ENCODE measurements around the gene RIF1. TPM values are rescaled to one million over a fixed set of nuclear protein-coding genes. Genes with fewer than 3 reads are reported as not detected.

The RIF1 gene
- total RNA-seq, 3 donors from 2014 or later (not counting 1 experiment from before 2014, with no cell fraction given), result 37.0 to 52.0 (median 39.3) TPM

DNA sequence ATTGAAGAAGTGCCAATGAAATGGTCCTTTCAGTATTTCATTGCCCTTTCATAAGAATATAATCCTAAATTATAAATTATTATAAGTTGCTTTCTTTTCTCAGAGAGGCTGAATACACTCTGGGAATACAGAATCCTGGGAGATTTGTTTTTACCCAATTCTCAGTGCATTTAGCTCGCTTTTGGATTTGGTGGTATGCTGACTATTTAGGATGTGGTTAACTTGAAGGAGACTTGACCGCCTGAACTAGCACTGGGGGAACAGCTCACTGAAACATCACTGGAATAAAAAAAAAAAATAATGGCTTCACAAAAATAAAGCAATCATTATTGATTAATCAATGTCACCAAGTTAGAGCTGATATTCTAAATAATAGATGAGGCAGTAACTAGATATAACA lies 42.1 kb upstream of the RIF1 start:
- H3K27me3 ChIP-seq (ENCODE audit: control insufficient read depth, insufficient read depth, low read length), result no peaks in the 10 kb centered on the region
- H3K4me1 ChIP-seq (ENCODE audit: control insufficient read depth, insufficient read depth, low read length), result no peaks in the 10 kb centered on the region
- no peak overlapping the region for H3K27ac Mint-ChIP-seq
- H3K4me3 Mint-ChIP-seq, result no peak overlapping the region
- intact Hi-C loops (cut with micrococcal nuclease), result no loop called here
- DNase-seq (no peak), ATAC-seq (no peak)
- no peak overlapping the region for H3K27ac ChIP-seq (ENCODE audit: low read length)
- peaks cover 0 to 9% of the 10 kb centered on the region in 2 donors for H3K27me3 Mint-ChIP-seq (ENCODE audit: low read depth in 2 of 2)
- no peaks in the 10 kb centered on the region for H3K9me3 ChIP-seq (ENCODE audit: control insufficient read depth, insufficient read depth, low read length)
- no peak overlapping the region for H3K4me3 ChIP-seq (ENCODE audit: low read length)
- 93% methylated on average over 2 of the region's 2 CpGs for WGBS (ENCODE audit: insufficient coverage)
- no peaks in the 10 kb centered on the region for H3K36me3 ChIP-seq (ENCODE audit: control insufficient read depth, insufficient read depth, low read length)
- no peaks in the 10 kb centered on the region for H3K4me1 Mint-ChIP-seq
- H3K36me3 Mint-ChIP-seq, result no peaks in the 10 kb centered on the region
- no peaks in the 10 kb centered on the region for H3K9me3 Mint-ChIP-seq
- TF ChIP-seq, protein P1, sequence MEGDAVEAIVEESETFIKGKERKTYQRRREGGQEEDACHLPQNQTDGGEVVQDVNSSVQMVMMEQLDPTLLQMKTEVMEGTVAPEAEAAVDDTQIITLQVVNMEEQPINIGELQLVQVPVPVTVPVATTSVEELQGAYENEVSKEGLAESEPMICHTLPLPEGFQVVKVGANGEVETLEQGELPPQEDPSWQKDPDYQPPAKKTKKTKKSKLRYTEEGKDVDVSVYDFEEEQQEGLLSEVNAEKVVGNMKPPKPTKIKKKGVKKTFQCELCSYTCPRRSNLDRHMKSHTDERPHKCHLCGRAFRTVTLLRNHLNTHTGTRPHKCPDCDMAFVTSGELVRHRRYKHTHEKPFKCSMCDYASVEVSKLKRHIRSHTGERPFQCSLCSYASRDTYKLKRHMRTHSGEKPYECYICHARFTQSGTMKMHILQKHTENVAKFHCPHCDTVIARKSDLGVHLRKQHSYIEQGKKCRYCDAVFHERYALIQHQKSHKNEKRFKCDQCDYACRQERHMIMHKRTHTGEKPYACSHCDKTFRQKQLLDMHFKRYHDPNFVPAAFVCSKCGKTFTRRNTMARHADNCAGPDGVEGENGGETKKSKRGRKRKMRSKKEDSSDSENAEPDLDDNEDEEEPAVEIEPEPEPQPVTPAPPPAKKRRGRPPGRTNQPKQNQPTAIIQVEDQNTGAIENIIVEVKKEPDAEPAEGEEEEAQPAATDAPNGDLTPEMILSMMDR (IDR thresholded peaks at IDR 0.05), result no peak

DNA sequence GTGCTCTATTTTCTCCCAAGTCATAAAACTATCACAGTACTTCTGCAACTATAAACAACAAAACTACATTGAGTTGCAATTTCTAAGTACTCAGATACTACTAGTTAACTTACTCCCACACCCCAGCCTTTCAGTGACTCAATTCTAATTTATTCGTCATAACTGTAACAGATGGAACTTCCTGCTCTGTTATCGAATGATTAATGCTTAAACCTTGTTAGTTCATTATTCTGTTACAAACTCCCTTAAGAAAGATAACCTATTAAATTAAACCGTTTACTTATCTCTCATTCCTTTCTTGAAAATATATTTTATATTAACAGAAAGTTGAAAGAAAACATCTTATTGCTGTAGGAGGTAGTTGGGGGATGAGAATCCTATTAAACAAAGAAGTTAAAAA lies 35.3 kb upstream of the RIF1 start:
- H3K9me3 ChIP-seq (ENCODE audit: control insufficient read depth, insufficient read depth, low read length), result no peaks in the 10 kb centered on the region
- H3K27me3 ChIP-seq (ENCODE audit: control insufficient read depth, insufficient read depth, low read length), result no peaks in the 10 kb centered on the region
- H3K27ac ChIP-seq (ENCODE audit: low read length), result no peak overlapping the region
- no peaks in the 10 kb centered on the region for H3K36me3 ChIP-seq (ENCODE audit: control insufficient read depth, insufficient read depth, low read length)
- TF ChIP-seq, protein P1 (IDR thresholded peaks at IDR 0.05), result no peak
- DNase-seq (no peak), ATAC-seq (no peak)
- no peak overlapping the region for H3K4me3 ChIP-seq (ENCODE audit: low read length)
- no peaks in the 10 kb centered on the region for H3K4me1 ChIP-seq (ENCODE audit: control insufficient read depth, insufficient read depth, low read length)
- no peaks in the 10 kb centered on the region for H3K4me1 Mint-ChIP-seq
- no peaks in the 10 kb centered on the region for H3K9me3 Mint-ChIP-seq
- intact Hi-C loops (cut with micrococcal nuclease), result no loop called here
- 16% methylated on average over 2 of the region's 3 CpGs for WGBS (ENCODE audit: insufficient coverage)
- H3K27ac Mint-ChIP-seq, result no peak overlapping the region
- peaks cover 0 to 3% of the 10 kb centered on the region in 2 donors for H3K27me3 Mint-ChIP-seq (ENCODE audit: low read depth in 2 of 2)
- no peaks in the 10 kb centered on the region for H3K36me3 Mint-ChIP-seq
- no peak overlapping the region for H3K4me3 Mint-ChIP-seq

DNA sequence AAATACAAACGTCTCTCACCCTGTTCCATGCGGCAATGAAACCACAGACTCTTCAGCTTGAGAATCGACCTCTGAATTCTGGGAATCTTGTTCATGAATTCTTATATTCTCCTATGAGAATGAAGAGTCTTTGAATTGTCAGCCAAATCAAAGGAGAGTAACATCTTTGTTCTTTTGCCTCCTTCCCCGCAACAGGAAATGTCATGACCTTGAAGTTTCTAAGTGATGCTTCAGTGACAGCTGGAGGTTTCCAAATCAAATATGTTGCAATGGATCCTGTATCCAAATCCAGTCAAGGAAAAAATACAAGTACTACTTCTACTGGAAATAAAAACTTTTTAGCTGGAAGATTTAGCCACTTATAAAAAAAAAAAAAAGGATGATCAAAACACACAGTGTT lies 30.5 kb upstream of the RIF1 start:
- H3K4me3 ChIP-seq (ENCODE audit: low read length), result no peak overlapping the region
- ATAC-seq, result no peak
- no peaks in the 10 kb centered on the region for H3K36me3 ChIP-seq (ENCODE audit: control insufficient read depth, insufficient read depth, low read length)
- intact Hi-C loops (cut with micrococcal nuclease), result no loop called here
- no peaks in the 10 kb centered on the region for H3K27me3 ChIP-seq (ENCODE audit: control insufficient read depth, insufficient read depth, low read length)
- peaks cover 0 to 2% of the 10 kb centered on the region in 2 donors for H3K27me3 Mint-ChIP-seq (ENCODE audit: low read depth in 2 of 2)
- no peak overlapping the region for H3K4me3 Mint-ChIP-seq
- H3K4me1 ChIP-seq (ENCODE audit: control insufficient read depth, insufficient read depth, low read length), result no peaks in the 10 kb centered on the region
- WGBS (ENCODE audit: insufficient coverage), result 85% methylated on average over 4 of the region's 4 CpGs
- H3K36me3 Mint-ChIP-seq, result no peaks in the 10 kb centered on the region
- TF ChIP-seq, protein P1 (IDR thresholded peaks at IDR 0.05), result no peak
- no peak overlapping the region for H3K27ac Mint-ChIP-seq
- peak in 1 of 2 donors; percentile 33 for DNase-seq
- no peaks in the 10 kb centered on the region for H3K4me1 Mint-ChIP-seq
- H3K27ac ChIP-seq (ENCODE audit: low read length), result no peak overlapping the region
- H3K9me3 Mint-ChIP-seq, result no peaks in the 10 kb centered on the region
- H3K9me3 ChIP-seq (ENCODE audit: control insufficient read depth, insufficient read depth, low read length), result no peaks in the 10 kb centered on the region

DNA sequence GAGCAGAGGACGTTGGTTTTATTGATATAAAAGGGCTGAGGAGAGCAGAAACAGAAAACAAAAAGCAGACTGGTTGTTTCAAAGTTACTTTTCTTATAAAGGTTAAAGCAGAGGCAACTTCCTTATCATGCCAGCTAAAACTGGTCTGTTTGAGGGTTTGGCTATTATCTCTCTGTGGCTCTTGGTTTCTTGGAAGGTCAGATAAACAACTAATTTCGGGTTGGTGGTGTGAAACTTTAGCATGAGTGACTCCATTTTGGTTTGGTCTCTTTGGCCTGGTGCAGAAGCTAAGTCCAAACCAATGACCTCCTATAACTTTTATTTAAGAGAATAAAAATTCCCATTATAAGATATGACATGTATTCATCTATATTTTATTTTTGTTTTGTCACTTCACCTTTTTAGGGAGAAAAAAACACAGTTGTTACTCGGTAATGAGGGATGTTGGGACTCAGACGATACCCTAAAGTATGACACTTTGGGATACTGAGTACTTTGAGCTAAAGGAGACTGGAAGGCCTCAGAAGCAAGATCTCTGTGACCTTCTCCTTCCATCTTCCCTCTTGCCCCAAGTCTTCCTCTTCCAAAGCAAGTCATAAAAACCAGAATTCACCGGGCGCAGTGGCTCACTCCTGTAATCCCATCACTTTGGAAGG lies 29.0 kb upstream of the RIF1 start:
- no peak overlapping the region for H3K27ac Mint-ChIP-seq
- no peak for DNase-seq
- H3K36me3 Mint-ChIP-seq, result no peaks in the 10 kb centered on the region
- no peak overlapping the region for H3K4me3 Mint-ChIP-seq
- no peak overlapping the region for H3K27ac ChIP-seq (ENCODE audit: low read length)
- TF ChIP-seq, protein P1 (IDR thresholded peaks at IDR 0.05), result no peak
- H3K27me3 Mint-ChIP-seq (ENCODE audit: low read depth in 2 of 2), result peaks cover 0 to 4% of the 10 kb centered on the region in 2 donors
- no peaks in the 10 kb centered on the region for H3K27me3 ChIP-seq (ENCODE audit: control insufficient read depth, insufficient read depth, low read length)
- H3K36me3 ChIP-seq (ENCODE audit: control insufficient read depth, insufficient read depth, low read length), result no peaks in the 10 kb centered on the region
- ATAC-seq, result no peak
- no peaks in the 10 kb centered on the region for H3K9me3 Mint-ChIP-seq
- H3K4me1 ChIP-seq (ENCODE audit: control insufficient read depth, insufficient read depth, low read length), result no peaks in the 10 kb centered on the region
- H3K4me1 Mint-ChIP-seq, result no peaks in the 10 kb centered on the region
- WGBS (ENCODE audit: insufficient coverage), result 82% methylated on average over 5 of the region's 6 CpGs
- H3K4me3 ChIP-seq (ENCODE audit: low read length), result no peak overlapping the region
- intact Hi-C loops (cut with micrococcal nuclease), result no loop called here
- H3K9me3 ChIP-seq (ENCODE audit: control insufficient read depth, insufficient read depth, low read length), result no peaks in the 10 kb centered on the region

Measured in natural killer cell (primary cell).